HCT116 (cell line): Measurements from ENCODE around the gene CCDC187. TPM values are rescaled to one million over a fixed set of nuclear protein-coding genes. Genes with fewer than 3 reads are reported as not detected.
A peak's percentile ranks its signal among the peaks of the same experiment; 100 is the strongest.

ENCODE experiments used
- ATAC-seq: fragments of 200-7000 bp; cut with Tn5 transposase; 2 replicates; pipeline ENCODE4 v1.9.1; 2020; ENCODE audit warnings: mild to moderate bottlenecking, moderate library complexity
- BruUV-seq: library from RNA; stranded (reverse); fragments of 400-500 nt; replicated peaks from 2 replicates; lab custom pipeline; 2021; lab: Mats Ljungman, UMichigan
- CTCF ChIA-PET: fragments of 300-600 bp; sonication (Branson Sonifier 250); formaldehyde crosslinking; loops from one replicate; lab custom pipeline; 2021; ENCODE audit warnings: antibody characterized with exemption; lab: Charles Lee
- POLR2A ChIA-PET: fragments of 300-600, 350-600 bp; sonication (Branson Sonifier 250); formaldehyde crosslinking; loops from one replicate; lab custom pipeline; 2021; ENCODE audit warnings: antibody characterized with exemption; lab: Charles Lee
- RAD21 ChIA-PET, 2 experiments: fragments of 300-600 bp; sonication (Branson Sonifier 250); formaldehyde crosslinking; loops; one replicate each; lab custom pipeline; 2023; ENCODE audit warnings: low total read pairs in 2 of 2; ENCODE audit not compliant: uncharacterized antibody in 2 of 2, unreplicated experiment in 2 of 2, low non-redundant PET in 1 of 2; lab: Charles Lee
- DNase-seq: peaks from one replicate; pipeline ENCODE4 v3.0.0-alpha.2; 2010; ENCODE audit warnings: low read depth, low spot score
- H2AFZ ChIP-seq: fragments of 200-600 bp; shearing (Covaris generic), sonication (generic); 2 replicates; pipeline ENCODE4 v1.6.1; 2017; ENCODE audit warnings: low read depth, mixed run types, mixed read lengths, antibody characterized with exemption, low read length; ENCODE audit not compliant: poor library complexity, severe bottlenecking
- H3K27ac ChIP-seq: 2 replicates; pipeline ENCODE4 v1.5.1; 2012; ENCODE audit warnings: low read depth, low read length
- H3K27me3 ChIP-seq: fragments of 200-600 bp; sonication (generic); 2 replicates; pipeline ENCODE4 v1.6.1; 2016; ENCODE audit warnings: mixed run types, low read length, mixed read lengths; ENCODE audit not compliant: insufficient read depth
- H3K36me3 ChIP-seq, 2 experiments: fragments of 200-500 bp in 1 of 2; fragments of 200-600 bp in 1 of 2; sonication (Bioruptor generic) in 1 of 2; sonication (generic) in 1 of 2; 2 replicates each; pipeline versions ENCODE4 v1.5.1 to v1.6.1; 2014 to 2016; ENCODE audit warnings: low read length in 2 of 2, inconsistent platforms in 1 of 2, mixed read lengths in 1 of 2, mixed run types in 1 of 2; ENCODE audit not compliant: insufficient read depth in 2 of 2, control insufficient read depth in 1 of 2
- H3K4me1 ChIP-seq, 2 experiments: fragments of 200-600 bp in 1 of 2; sonication (generic) in 1 of 2; 2 replicates each; pipeline versions ENCODE4 v1.5.1 to v1.6.1; 2012 to 2017; ENCODE audit warnings: low read length in 2 of 2, inconsistent platforms in 1 of 2, mild to moderate bottlenecking in 1 of 2, mixed read lengths in 1 of 2, mixed run types in 1 of 2, moderate library complexity in 1 of 2; ENCODE audit not compliant: insufficient read depth in 2 of 2, control insufficient read depth in 1 of 2
- H3K4me2 ChIP-seq: fragments of 200-600 bp; sonication (generic); 2 replicates; pipeline ENCODE4 v1.6.1; 2017; ENCODE audit warnings: mixed run types, low read length, mixed read lengths
- H3K4me3 ChIP-seq, 2 experiments: fragments of 200-600 bp in 1 of 2; sonication (generic) in 1 of 2; replicated peaks in 1 of 2; 2 replicates each; pipeline ENCODE4 v1.5.1; 2011 to 2016; ENCODE audit warnings: low read length in 2 of 2, control low read depth in 1 of 2, low read depth in 1 of 2, mild to moderate bottlenecking in 1 of 2, mixed read lengths in 1 of 2, mixed run types in 1 of 2
- H3K79me2 ChIP-seq: fragments of 200-600 bp; sonication (generic); 2 replicates; pipeline ENCODE4 v1.6.1; 2017; ENCODE audit warnings: mild to moderate bottlenecking, mixed run types, low read length, moderate library complexity, mixed read lengths; ENCODE audit not compliant: insufficient read depth
- H3K9ac ChIP-seq: fragments of 200-600 bp; sonication (generic); 2 replicates; pipeline ENCODE4 v1.6.1; 2016; ENCODE audit warnings: low read length, mixed read lengths
- H3K9me2 ChIP-seq: fragments of 200-600 bp; sonication (generic), shearing (Covaris generic); 2 replicates; pipeline ENCODE4 v1.6.1; 2017; ENCODE audit warnings: mixed run types, mild to moderate bottlenecking, moderate library complexity; ENCODE audit not compliant: insufficient read depth
- H3K9me3 ChIP-seq, 2 experiments: fragments of 200-500 bp in 1 of 2; fragments of 200-600 bp in 1 of 2; sonication (Bioruptor generic) in 1 of 2; sonication (generic) in 1 of 2; 2 replicates each; pipeline ENCODE4 v1.6.1; 2014 to 2017; ENCODE audit warnings: low read length in 2 of 2, mixed read lengths in 2 of 2, inconsistent platforms in 1 of 2, low read depth in 1 of 2, mild to moderate bottlenecking in 1 of 2, mixed run types in 1 of 2, moderate library complexity in 1 of 2; ENCODE audit not compliant: control insufficient read depth in 1 of 2, insufficient read depth in 1 of 2
- H4K20me1 ChIP-seq: fragments of 200-600 bp; sonication (generic), shearing (Covaris generic); 2 replicates; pipeline ENCODE4 v1.6.1; 2017; ENCODE audit warnings: mixed run types, mild to moderate bottlenecking, moderate library complexity; ENCODE audit not compliant: insufficient read depth
- CEBPB ChIP-seq: IDR thresholded peaks from 2 replicates; pipeline ENCODE4 v1.6.1; 2012; ENCODE audit warnings: low read depth
- FOSL1 ChIP-seq: IDR thresholded peaks from 2 replicates; pipeline ENCODE4 v1.6.1; 2012; ENCODE audit warnings: low read depth
- JUND ChIP-seq: IDR thresholded peaks from 2 replicates; pipeline ENCODE4 v1.6.1; 2012
- POLR2AphosphoS5 ChIP-seq: IDR thresholded peaks from 2 replicates; pipeline ENCODE4 v1.6.1; 2011; ENCODE audit warnings: mild to moderate bottlenecking, low read depth, low read length, moderate library complexity
- TCF7L2 ChIP-seq: IDR thresholded peaks from 2 replicates; pipeline ENCODE4 v1.7.0; 2011; ENCODE audit warnings: borderline replicate concordance, inconsistent platforms; ENCODE audit not compliant: insufficient read depth, insufficient read length; ENCODE audit errors: extremely low read depth
- ZFX ChIP-seq: fragments of 450-650 bp; IDR thresholded peaks from 2 replicates; pipeline ENCODE4 v1.6.1; 2017
- intact Hi-C: fragments of 100-400 bp; cut with micrococcal nuclease; formaldehyde crosslinking; loops from 2 replicates; pipeline ENCODE4 v1.10.0; 2022
- total RNA-seq: library from RNA; stranded (reverse); gene quantifications from one replicate; pipeline ENCODE4 v1.2.1, GENCODE V29; 2021; ENCODE audit not compliant: unreplicated experiment
- TF ChIP-seq, protein P1 (sequence below): IDR thresholded peaks from 2 replicates; pipeline ENCODE4 v1.6.1; 2011; ENCODE audit warnings: mild to moderate bottlenecking, low read length, moderate library complexity; ENCODE audit not compliant: insufficient replicate concordance; ENCODE audit errors: extremely low read depth
- TF ChIP-seq, protein P2 (sequence below), 3 experiments: fragments of 200-600 bp in 1 of 3; sonication (generic) in 1 of 3; IDR thresholded peaks in 2 of 3; conservative IDR thresholded peaks in 1 of 3; 2 replicates each; pipeline ENCODE4 v1.5.1; 2012 to 2017; ENCODE audit warnings: low read depth in 2 of 3, low read length in 2 of 3, antibody characterized with exemption in 1 of 3, borderline replicate concordance in 1 of 3, control low read depth in 1 of 3, mild to moderate bottlenecking in 1 of 3, mixed read lengths in 1 of 3, mixed run types in 1 of 3, moderate library complexity in 1 of 3; ENCODE audit not compliant: insufficient read depth in 1 of 3

Gene CCDC187
- total RNA-seq, 1 experiment from 2014 or later = 4.6 TPM

DNA sequence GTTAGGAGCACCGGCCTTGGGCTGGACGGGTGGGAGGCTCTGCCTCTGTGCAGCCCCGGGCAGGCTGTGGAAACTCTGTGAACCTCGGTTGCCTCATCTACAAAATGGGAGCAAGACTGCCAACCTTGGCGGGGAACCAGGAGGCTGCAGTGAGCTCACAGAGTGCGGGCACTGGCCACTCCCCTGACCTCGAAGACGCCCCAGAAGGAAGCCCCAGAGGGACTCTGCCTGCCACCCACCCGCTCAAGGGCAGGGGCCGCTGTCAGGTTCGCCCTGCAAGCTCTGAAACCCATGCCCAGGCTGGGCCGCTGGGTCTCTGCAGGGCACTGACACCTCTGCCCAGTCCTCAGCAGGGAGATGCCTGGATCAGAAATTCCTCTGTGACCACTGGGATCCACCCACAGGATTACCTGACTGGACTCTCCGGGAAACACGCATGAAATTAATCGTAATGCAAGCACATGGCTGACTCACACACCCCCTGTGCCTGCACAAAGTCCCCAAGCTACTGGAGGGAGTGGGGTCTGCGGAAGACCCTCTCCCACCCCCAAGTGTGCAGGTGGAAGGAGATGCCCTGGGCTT is 7.4 kb downstream of the CCDC187 start:
- H3K9me3 ChIP-seq = peaks cover 0 to 5% of the 10 kb centered on the region in 2 experiments; a peak in 1 of 4 replicates
- no peaks in the 10 kb centered on the region for H3K9me2 ChIP-seq
- no peak for TF ChIP-seq CEBPB
- TF ChIP-seq JUND = no peak
- no peak for TF ChIP-seq POLR2AphosphoS5
- no peak for TF ChIP-seq ZFX
- no peak for TF ChIP-seq TCF7L2
- no peak for TF ChIP-seq FOSL1
- TF ChIP-seq, protein P1, sequence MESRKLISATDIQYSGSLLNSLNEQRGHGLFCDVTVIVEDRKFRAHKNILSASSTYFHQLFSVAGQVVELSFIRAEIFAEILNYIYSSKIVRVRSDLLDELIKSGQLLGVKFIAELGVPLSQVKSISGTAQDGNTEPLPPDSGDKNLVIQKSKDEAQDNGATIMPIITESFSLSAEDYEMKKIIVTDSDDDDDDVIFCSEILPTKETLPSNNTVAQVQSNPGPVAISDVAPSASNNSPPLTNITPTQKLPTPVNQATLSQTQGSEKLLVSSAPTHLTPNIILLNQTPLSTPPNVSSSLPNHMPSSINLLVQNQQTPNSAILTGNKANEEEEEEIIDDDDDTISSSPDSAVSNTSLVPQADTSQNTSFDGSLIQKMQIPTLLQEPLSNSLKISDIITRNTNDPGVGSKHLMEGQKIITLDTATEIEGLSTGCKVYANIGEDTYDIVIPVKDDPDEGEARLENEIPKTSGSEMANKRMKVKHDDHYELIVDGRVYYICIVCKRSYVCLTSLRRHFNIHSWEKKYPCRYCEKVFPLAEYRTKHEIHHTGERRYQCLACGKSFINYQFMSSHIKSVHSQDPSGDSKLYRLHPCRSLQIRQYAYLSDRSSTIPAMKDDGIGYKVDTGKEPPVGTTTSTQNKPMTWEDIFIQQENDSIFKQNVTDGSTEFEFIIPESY = no peak
- TF ChIP-seq, protein P2, sequence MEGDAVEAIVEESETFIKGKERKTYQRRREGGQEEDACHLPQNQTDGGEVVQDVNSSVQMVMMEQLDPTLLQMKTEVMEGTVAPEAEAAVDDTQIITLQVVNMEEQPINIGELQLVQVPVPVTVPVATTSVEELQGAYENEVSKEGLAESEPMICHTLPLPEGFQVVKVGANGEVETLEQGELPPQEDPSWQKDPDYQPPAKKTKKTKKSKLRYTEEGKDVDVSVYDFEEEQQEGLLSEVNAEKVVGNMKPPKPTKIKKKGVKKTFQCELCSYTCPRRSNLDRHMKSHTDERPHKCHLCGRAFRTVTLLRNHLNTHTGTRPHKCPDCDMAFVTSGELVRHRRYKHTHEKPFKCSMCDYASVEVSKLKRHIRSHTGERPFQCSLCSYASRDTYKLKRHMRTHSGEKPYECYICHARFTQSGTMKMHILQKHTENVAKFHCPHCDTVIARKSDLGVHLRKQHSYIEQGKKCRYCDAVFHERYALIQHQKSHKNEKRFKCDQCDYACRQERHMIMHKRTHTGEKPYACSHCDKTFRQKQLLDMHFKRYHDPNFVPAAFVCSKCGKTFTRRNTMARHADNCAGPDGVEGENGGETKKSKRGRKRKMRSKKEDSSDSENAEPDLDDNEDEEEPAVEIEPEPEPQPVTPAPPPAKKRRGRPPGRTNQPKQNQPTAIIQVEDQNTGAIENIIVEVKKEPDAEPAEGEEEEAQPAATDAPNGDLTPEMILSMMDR (IDR thresholded peaks at IDR 0.05 in 2 of 3, conservative IDR thresholded peaks at IDR 0.05 in 1 of 3; ENCODE audit: borderline replicate concordance in 1 of 3, insufficient read depth in 1 of 3, low read depth in 2 of 3, low read length in 2 of 3) = no peak
- no peaks in the 10 kb centered on the region for H3K79me2 ChIP-seq
- no peaks in the 10 kb centered on the region for H3K36me3 ChIP-seq
- H2AFZ ChIP-seq = no peak overlapping the region
- H3K4me3 ChIP-seq = no peak overlapping the region
- ChIA-PET RAD21 (no interaction called here), POLR2A (no interaction called here), CTCF (no interaction called here)
- ATAC-seq = no peak
- H3K4me2 ChIP-seq = peak overlapping the region; percentile 30
- no peak for DNase-seq
- no TSS peak for BruUV-seq
- H3K4me1 ChIP-seq = peaks cover 8 to 12% of the 10 kb centered on the region in 2 experiments; a peak in 3 of 4 replicates
- H4K20me1 ChIP-seq = no peaks in the 10 kb centered on the region
- intact Hi-C loops = no loop called here
- H3K27ac ChIP-seq = no peak overlapping the region
- no peaks in the 10 kb centered on the region for H3K27me3 ChIP-seq
- no peak overlapping the region for H3K9ac ChIP-seq
